GM12872 (cell line): ENCODE results near the gene PAQR4.

ENCODE experiments used
- TF ChIP-seq, protein P1 (sequence below): IDR thresholded peaks from 3 replicates; pipeline ENCODE4 v1.5.1; 2011; ENCODE audit warnings: low read depth, mild to moderate bottlenecking, low read length, moderate library complexity; ENCODE audit not compliant: insufficient read depth

PAQR4 gene

DNA sequence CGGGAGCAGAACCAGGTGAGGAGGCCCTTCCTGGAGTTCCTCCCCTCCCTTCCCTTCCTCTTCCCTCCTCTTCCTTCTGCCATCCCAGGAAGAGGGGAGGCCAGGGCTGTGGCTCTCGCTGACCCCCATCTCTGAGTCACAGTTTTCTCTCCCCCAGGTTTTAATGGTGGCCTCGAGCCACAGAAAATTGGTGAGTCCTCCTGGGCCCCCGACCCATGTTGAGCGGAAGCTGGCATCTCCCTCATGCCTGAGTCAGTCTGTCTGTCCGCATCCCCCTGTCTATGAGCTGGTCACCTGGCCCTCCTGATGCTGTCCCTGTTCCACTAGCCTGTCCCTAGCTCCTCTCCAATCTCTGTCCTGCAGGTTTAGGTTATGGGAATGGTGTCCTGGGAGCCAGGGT is 30.8 kb downstream of the PAQR4 start:
- TF ChIP-seq, protein P1, sequence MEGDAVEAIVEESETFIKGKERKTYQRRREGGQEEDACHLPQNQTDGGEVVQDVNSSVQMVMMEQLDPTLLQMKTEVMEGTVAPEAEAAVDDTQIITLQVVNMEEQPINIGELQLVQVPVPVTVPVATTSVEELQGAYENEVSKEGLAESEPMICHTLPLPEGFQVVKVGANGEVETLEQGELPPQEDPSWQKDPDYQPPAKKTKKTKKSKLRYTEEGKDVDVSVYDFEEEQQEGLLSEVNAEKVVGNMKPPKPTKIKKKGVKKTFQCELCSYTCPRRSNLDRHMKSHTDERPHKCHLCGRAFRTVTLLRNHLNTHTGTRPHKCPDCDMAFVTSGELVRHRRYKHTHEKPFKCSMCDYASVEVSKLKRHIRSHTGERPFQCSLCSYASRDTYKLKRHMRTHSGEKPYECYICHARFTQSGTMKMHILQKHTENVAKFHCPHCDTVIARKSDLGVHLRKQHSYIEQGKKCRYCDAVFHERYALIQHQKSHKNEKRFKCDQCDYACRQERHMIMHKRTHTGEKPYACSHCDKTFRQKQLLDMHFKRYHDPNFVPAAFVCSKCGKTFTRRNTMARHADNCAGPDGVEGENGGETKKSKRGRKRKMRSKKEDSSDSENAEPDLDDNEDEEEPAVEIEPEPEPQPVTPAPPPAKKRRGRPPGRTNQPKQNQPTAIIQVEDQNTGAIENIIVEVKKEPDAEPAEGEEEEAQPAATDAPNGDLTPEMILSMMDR, result no peak

DNA sequence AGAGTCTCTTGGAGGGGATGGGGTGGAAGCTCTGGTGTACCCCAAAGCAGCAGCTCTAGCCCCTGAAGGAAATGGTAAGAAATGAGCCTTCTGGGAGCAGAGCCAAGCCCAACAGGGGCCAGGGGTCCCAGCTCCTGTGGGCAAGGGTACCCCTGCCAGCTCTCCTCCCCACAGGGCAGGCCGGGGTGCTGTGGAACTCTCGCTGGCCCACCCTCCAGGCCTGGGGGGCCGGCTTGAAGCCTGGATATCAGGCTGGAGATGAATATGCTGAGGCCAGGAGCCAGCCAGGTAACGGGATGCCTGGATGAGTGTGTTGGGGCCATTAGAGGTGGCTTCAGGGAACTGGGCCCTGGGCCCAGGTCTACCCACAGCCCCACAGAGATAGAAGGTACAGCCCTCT is 31.4 kb downstream of the PAQR4 start:
- TF ChIP-seq, protein P1, result no peak

- TF ChIP-seq, protein P1, result no peak
Measured at GRCh38 chr16:3001316-3001715, 32.2 kb downstream of the PAQR4 start.

GRCh38 chr16:3003582-3004270 is 34.6 kb downstream of the PAQR4 start:
- TF ChIP-seq, protein P1, result peak; percentile 56

- TF ChIP-seq, protein P1, result no peak
Measured at GRCh38 chr16:3004319-3004718, 35.2 kb downstream of the PAQR4 start.

GRCh38 chr16:3004781-3005284 is 35.7 kb downstream of the PAQR4 start:
- TF ChIP-seq, protein P1, result no peak

GRCh38 chr16:3007059-3007956 is 38.2 kb downstream of the PAQR4 start:
- TF ChIP-seq, protein P1, result no peak
